GM19324 (cell line): ENCODE measurements around the gene USP16.

Experiments used
- ATAC-seq: cut with Tn5 transposase; IDR thresholded peaks from one replicate; pipeline ENCODE4 v1.9.1; 2021; ENCODE audit warnings: mild to moderate bottlenecking, moderate library complexity; ENCODE audit not compliant: unreplicated experiment, low FRiP score

The USP16 gene

GRCh38 chr21:29030909-29031308, 6.4 kb downstream of the USP16 start:
- no peak for ATAC-seq

GRCh38 chr21:29033301-29033700, 8.8 kb downstream of the USP16 start:
- ATAC-seq = no peak

GRCh38 chr21:29033871-29034270, 9.4 kb downstream of the USP16 start:
- ATAC-seq = no peak

- ATAC-seq = no peak
These were observed 10.2 kb downstream of the USP16 start for GRCh38 chr21:29034678-29035077.

- ATAC-seq = no peak
These were observed 27.8 kb downstream of the USP16 start for GRCh38 chr21:29052224-29052623.

- ATAC-seq = no peak
These were observed 28.6 kb downstream of the USP16 start for GRCh38 chr21:29053011-29053553.

- no peak for ATAC-seq
These were observed 29.2 kb downstream of the USP16 start for GRCh38 chr21:29053656-29054055.

GRCh38 chr21:29055080-29055479, 30.6 kb downstream of the USP16 start:
- no peak for ATAC-seq

- no peak for ATAC-seq
These were observed 31.5 kb downstream of the USP16 start for GRCh38 chr21:29056005-29056404.

- ATAC-seq = no peak
These were observed 32.1 kb downstream of the USP16 start for GRCh38 chr21:29056538-29057050.

GRCh38 chr21:29064850-29065481, 40.5 kb downstream of the USP16 start:
- peak; percentile 94 for ATAC-seq

- no peak for ATAC-seq
These were observed 48.4 kb downstream of the USP16 start for GRCh38 chr21:29072873-29073221.

- peak; percentile 89 for ATAC-seq
These were observed 48.9 kb downstream of the USP16 start, which contains the start of gene CCT8 for GRCh38 chr21:29073222-29074006. Gene CCT8 (minus strand): TSS chr21:29073648. CDS start chr21:29073590, 58 bp downstream.

- ATAC-seq = peak; percentile 15
These were observed 49.5 kb downstream of the USP16 start for GRCh38 chr21:29074007-29074376.

- ATAC-seq = no peak
These were observed 50.3 kb downstream of the USP16 start for GRCh38 chr21:29074783-29075182.

- no peak for ATAC-seq
These were observed 51.4 kb downstream of the USP16 start for GRCh38 chr21:29075706-29076466.

GRCh38 chr21:29076731-29077640, 52.5 kb downstream of the USP16 start:
- ATAC-seq = peak; percentile 16

GRCh38 chr21:29077651-29078090, 53.2 kb downstream of the USP16 start:
- no peak for ATAC-seq

- ATAC-seq = peak; percentile 38
These were observed 54.6 kb downstream of the USP16 start for GRCh38 chr21:29078869-29079767.
